ENCODE data around the gene LIN9.

GRCh38 chr1:226302731-226303130 is 6.2 kb downstream of the LIN9 start:
- TF ChIP-seq CTCF (IDR thresholded peaks at IDR 0.05) = no peak
- TF ChIP-seq POLR2A (IDR thresholded peaks at IDR 0.05) = no peak
